CD1c-positive myeloid dendritic cell (primary cell): Measurements from ENCODE around the gene SLC44A3.
"Not testable (repeated sequence)": the region's sequence is repeated elsewhere in the genome, so short reads cannot be mapped to it uniquely, and the experiment has no call there.

Experiments
- DNase-seq: peaks from one replicate; pipeline ENCODE4 v3.0.0-alpha.2; 2016; ENCODE audit errors: extremely low spot score

Gene SLC44A3

DNA sequence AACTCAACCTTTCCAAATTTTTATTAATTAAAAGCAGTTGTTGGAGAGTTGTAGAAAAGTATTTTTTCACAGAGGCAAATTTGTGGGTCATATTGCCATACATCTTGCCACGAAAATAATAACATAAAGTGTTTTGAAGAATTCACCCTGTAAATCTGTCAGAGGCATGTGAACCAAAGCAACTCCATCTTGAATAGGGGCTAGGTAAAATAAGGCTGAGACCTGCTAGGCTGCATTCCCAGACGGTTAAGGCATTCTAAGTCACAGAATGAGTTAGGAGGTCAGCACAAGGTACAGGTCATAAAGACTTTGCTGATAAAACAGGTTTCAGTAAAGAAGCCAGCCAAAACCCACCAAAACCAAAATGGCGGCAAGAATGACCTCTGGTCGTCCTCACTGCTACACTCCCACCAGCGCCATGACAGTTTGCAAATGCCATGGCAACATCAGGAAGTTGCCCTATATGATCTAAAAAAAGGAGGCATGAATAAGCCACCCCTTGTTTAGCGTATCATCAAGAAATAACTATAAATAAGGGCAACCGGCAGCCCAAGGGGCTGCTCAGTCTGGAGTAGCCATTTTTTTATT is 111.2 kb downstream of the SLC44A3 start:
- DNase-seq, result no peak

DNA sequence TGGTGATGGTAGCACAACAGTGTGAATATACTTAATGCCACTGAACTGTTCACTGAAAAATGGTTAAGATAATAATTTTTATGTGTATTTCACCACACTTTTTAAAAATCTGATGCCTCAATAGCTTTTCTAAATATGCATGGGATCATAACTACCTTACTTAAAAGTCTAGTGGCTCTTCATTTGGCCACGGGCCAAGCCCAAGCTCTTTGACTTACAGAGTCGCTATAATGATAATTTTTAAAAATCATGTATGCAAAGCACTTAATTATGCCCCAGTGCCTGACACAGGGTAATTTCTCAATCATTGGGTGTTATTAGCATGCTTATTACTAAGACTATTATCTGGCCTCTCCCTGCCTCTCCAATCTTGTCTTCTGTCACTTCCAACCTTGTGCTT is 114.4 kb downstream of the SLC44A3 start:
- DNase-seq, result no peak

DNA sequence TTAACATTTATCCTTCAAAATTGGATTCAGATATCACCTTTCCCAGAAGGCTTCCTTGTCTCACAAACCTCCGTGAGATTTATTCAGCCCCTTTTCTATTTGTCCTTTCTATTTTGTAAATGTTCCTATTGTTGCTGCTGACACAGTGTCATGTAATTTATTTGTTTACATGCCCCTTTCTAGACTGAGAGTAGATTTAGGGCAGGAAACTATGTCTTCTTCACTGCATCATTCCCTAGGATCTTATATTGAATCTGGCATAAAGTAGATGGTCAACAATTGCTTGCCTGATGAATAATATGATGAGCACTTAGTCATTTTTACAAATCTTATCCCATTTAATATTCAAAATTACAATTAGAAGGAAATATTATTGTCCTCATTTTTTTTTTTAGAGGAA is 114.9 kb downstream of the SLC44A3 start:
- DNase-seq, result no peak

DNA sequence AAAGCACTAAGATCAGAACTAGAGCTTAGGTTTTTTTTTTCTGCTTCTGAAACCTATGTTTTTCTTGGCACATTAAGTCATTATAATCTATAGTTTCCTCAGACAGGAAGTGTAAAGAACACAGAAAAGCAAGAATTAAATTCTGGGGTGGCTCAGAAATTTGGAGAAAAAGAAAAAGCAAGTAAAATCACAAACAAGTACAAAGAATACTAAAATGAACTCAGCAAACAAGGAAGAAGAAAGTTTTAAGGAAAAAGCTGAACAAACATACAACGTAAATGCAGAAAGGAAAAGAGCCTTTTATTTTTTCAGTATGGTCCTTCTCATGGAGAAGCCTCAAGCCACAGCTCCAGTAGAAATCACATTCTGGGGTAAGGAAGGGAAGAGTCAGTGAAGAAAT is 115.3 kb downstream of the SLC44A3 start:
- DNase-seq, result no peak

DNA sequence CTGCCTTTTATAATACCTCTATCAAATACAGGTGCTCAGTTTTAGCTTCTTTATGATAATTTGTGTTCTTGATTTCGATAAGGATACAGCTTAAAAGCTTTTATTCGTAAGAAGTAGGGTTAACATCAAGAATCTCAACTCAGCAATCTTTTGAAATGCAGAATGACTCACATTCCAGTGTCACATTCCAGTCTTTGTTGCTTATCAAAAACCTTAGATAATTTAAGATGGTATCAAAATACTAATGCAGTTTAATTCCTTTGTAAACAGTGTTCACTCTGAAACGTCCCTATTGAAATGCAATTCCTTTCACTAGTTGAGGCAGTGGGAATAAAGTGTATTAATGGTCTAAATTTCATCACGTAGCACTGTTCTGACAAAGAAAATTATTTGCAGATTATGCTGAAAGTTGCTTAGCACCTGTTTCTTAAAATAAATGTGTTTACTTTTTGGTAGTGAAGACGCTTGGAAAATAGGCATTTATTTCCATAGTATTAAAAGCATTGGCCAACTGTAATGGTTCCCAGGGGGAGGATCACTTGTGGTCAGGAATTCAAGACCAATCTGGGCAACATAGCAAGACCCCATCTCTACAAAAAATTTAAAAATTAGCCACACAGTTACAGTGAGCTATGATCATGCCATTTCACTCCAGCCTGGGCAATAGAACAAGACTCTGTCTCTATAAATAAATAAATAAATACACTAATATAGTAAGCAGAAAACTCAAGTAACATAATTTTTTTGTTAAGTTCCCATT is 116.9 kb downstream of the SLC44A3 start:
- no peak for DNase-seq

DNA sequence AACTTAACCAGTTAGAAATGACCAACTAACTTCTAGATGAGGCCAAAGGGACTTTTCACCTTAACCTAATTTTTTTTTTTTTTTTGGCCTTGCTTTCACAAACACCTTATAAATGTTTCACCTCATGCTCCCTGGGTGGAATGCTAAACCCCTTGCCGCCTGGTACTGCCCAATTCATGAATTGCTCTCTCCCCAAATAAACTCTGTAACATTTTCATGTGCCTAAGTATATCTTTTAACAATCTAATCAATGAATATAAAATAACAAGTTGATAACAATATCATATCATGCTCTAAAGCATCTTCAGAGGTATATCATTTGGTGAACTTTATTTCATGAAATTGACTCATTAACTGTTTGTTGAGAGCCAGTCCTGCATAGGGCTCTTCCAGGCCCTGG is 117.7 kb downstream of the SLC44A3 start:
- no peak for DNase-seq

DNA sequence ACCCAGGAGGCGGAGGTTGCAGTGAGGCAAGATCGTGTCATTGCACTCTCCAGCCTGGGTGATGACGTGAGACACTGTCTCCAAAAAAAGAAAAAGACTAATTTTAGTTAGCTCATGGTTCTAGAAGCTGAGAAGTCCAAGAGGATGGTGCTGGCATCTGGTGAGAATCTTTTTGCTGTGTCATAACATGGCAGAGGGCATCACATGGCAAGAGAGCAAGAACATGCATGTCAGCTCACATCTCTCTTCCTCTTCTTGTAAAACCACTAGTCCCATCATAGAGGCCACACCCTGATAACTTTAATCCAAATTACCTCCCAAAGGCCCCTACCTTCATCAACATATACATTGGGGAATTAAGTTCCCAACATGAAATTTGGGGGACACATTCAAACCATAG is 120.6 kb downstream of the SLC44A3 start:
- no peak for DNase-seq

DNA sequence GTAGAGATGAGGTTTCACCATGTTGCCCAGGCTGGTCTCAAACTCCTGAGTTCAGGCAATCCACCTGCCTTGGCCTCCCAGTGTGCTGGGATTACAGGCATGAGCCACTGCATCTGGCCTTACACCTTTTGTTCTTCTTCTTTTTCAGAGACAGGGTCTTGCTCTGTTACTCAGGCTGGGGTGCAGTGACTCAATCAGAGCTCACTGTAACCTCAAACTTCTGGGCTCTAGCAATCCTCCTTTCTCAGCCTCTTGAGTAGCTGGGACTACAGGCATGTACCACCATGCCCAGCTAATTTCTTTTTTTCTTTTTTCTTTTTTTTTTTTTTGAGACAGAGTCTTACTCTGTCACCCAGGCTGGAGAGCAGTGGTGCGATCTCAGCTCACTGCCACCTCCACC is 121.3 kb downstream of the SLC44A3 start:
- not testable (repeated sequence) for DNase-seq

DNA sequence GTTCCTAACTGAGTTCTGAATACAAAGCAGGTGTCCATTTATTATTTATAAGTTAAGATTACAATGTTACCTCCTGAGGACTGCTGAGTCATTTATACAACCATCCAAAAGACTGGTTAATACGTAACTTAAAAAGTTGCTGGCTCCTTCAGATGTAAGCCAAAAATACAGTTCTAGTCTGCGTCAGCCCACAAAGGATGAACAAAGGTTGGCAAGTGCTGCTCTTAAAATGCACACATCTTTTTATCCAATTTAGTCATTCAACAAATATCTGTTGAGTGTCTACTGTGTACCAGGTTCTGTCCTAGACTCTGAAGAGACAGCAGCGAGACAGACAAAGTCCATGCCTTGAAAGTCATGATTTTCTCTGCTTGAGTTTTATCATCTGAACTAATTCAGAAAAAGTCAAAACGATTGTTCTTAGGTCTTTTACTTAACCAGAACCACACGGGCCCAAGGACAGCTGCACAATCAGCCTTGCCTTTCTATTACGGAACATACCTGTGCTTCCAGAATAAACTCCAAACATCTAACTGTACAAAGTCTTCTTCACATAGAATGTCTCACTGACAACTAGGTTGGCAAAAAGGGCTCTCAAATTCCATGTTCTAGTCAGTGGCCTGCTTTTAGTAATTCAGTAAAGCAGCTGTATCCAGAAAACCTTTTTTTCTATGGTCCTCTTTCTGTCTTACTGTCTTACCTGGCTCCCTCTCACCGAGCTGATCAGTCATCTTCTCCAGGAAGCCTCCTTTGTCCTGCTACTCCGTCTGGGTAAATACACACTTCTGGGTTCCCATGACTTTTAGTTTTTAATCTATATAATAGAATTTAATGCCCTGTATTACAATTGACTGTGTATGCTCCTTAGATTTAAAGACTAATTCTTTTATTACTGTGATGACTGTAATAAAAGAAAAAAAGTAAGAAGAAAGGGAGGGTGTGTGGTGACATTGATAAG is 122.3 kb downstream of the SLC44A3 start:
- DNase-seq, result no peak
